HCEC 1CT (cell line): Measurements from ENCODE around the gene PIP4K2B.
"Not testable (repeated sequence)": the region's sequence is repeated elsewhere in the genome, so short reads cannot be mapped to it uniquely, and the experiment has no call there.

Experiments used
- DNase-seq: peaks from one replicate; pipeline ENCODE4 v3.0.0-alpha.2; 2017

PIP4K2B gene

DNA sequence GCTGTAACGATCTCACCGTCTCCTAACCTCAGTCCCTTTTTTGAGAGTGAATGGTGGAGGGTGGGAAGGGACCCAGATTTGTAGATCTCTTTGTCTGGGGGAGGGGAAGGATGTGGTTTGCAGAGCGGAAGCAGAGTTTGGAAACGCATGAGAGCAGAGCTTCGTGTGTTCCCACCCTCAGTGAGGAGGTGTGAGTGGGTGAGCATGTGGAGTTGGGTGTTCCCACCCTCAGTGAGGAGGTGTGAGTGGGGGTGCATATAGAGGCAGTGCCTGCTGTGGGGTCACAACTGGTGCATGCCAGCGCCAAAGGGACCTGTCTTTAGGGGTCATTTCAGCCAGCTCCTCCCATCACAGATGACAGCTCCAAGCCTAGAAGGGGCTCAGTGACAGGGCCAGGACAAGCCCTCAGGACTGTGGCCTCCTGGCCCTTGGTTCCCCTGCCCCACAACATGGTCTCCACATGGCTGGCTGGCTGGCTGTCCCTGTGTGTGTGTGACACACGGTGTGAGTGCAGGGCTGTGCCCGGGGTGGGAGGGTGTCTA, 71.0 kb downstream of the PIP4K2B start:
- DNase-seq = no peak

GRCh38 chr17:38727736-38728135, 71.6 kb downstream of the PIP4K2B start:
- no peak for DNase-seq

DNA sequence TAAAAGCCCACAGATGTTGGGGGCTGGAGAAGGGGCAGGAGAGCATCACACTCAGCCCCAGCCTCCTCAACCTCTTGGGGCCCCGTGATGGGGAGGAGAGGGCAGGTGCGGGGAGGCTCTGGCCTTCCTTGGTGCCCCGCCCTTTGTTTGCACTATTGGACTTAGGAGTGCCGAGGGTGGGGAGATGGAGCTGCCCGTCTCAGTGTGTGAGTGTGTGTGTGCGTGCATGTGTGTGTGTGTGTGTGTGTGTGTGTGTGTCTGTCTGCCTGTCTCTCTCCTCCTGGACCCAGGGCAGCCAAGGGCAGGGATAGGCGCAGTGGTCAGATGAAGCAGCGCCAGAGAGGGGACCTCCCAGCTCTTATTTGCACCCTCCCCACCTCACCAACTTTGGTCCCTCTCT, 73.2 kb downstream of the PIP4K2B start:
- not testable (repeated sequence) for DNase-seq

DNA sequence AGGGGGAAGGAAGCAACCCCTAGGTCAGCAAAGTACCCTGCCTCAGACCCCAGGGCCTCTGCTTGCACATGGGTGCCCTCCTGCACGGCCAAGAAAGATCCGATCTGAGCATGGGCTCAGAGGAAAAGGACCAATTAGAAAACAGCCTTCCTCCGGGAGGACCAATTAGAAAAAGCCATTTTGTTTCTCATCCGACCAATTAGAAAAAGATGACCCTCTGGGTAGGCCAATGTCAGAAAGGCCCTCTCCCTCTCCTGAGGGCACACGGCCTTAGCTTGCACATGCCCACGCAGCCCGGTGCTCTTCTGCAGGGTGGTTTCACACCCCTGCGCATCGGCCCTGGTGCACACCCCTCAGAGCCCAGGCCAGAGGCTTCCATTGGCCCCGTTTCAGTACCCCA, 74.3 kb downstream of the PIP4K2B start:
- DNase-seq = no peak

DNA sequence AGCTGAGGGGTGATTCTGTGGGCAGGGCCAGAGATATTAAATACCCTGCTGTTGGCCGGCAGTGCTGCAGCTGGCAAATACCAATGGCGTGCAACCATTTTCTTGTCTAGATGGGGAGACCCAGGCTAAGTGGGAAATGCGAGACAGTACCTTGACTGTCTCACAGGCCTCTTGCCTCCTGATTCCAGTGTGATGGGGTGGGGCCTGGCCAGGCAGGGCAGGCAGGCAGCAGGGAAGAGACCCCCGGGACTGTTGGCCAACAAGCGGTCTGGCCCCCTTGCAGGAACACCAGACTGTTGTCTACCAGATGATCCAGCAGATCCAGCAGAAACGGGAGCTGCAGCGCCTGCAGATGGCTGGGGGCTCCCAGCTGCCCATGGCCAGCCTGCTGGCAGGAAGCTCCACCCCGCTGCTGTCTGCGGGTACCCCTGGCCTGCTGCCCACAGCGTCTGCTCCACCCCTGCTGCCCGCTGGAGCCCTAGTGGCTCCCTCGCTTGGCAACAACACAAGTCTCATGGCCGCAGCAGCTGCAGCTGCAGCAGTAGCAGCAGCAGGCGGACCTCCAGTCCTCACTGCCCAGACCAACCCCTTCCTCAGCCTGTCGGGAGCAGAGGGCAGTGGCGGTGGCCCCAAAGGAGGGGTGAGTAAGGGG, 74.9 kb downstream of the PIP4K2B start:
- DNase-seq = no peak

- DNase-seq = no peak
These were observed 77.6 kb downstream of the PIP4K2B start for GRCh38 chr17:38721802-38722201.

GRCh38 chr17:38720941-38721340, 78.4 kb downstream of the PIP4K2B start:
- DNase-seq = no peak

GRCh38 chr17:38719943-38720641, 79.3 kb downstream of the PIP4K2B start:
- no peak for DNase-seq

DNA sequence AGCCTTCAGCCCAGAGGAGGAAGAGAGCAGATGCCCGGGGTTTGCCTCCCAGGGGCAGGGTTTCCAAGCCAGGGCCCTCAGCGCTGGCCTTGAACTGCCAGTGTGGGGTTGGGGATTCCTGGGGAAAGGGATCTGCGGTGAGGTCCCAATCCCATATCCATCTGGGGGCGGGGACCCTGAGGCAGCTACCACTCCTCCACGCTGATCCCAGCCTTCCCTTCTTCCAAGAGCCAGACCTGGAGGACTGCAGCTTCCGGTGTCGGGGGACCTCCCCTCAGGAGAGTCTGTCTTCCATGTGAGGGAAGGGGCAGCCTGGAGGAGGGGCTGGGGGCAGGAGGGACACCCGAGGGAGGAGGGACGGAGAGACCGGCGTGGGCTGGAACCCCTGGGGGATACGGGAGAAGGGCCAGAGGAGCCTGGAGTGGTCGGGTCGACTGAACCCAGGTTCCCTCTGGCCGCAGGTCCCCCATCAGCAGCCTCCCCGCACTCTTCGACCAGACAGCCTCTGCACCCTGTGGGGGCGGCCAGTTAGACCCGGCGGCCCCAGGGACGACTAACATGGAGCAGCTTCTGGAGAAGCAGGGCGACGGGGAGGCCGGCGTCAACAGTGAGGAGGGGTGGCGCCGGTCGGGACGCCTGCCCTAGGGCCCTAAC, 79.9 kb downstream of the PIP4K2B start:
- no peak for DNase-seq

DNA sequence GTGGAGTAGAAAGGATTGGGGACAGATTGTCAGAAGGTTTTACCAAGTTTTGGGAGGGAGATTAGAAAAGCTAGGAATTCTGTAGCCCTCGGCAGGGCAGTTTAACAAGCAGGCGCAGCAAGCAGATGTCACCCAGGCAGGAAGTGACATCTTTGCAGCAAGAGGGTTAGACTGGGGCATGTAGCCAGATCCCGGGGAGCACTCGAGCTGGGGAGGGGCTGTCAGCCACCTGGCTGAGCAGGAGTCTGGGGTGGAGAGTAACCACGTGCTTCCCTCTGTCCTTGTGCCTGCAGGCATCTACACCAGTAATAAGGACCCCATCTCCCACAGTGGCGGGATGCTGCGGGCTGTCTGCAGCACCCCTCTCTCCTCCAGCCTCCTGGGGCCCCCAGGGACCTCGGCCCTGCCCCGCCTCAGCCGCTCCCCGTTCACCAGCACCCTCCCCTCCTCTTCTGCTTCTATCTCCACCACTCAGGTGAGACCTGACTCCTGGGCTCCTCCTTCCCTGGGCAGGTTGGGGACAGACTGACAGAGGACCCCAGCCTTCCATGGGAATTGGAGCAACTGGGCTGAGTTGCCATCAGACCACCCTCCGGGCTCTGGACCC, 82.1 kb downstream of the PIP4K2B start:
- DNase-seq = no peak

DNA sequence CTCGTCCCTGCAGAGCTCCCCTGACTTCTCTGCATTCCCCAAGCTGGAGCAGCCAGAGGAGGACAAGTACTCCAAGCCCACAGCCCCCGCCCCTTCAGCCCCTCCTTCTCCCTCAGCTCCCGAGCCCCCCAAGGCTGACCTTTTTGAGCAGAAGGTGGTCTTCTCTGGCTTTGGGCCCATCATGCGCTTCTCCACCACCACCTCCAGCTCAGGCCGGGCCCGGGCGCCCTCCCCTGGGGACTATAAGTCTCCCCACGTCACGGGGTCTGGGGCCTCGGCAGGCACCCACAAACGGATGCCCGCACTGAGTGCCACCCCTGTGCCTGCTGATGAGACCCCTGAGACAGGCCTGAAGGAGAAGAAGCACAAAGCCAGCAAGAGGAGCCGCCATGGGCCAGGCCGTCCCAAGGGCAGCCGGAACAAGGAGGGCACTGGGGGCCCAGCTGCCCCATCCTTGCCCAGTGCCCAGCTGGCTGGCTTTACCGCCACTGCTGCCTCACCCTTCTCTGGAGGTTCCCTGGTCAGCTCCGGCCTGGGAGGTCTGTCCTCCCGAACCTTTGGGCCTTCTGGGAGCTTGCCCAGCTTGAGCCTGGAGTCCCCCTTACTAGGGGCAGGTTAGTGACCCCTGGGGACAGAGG, 82.9 kb downstream of the PIP4K2B start:
- no peak for DNase-seq
